Smooth muscle cell (in vitro differentiated cells): ENCODE data around the gene N4BP2L1. TPM values are rescaled to one million over a fixed set of nuclear protein-coding genes. Genes with fewer than 3 reads are reported as not detected.

Experiments
- DNase-seq: peaks from one replicate; lab custom pipeline; 2025; ENCODE audit not compliant: unreplicated experiment; lab: John Stamatoyannopoulos, UW
- H2AFZ ChIP-seq: fragments of 200-600 bp; sonication (generic); 2 replicates; pipeline ENCODE4 v1.6.0; 2016; ENCODE audit warnings: antibody characterized with exemption, low read depth, mild to moderate bottlenecking
- H3F3A ChIP-seq: fragments of 200-600 bp; sonication (generic); 2 replicates; pipeline ENCODE4 v1.6.0; 2017; ENCODE audit warnings: antibody characterized with exemption, low read depth
- H3K27ac ChIP-seq: fragments of 200-600 bp; sonication (generic); 2 replicates; pipeline ENCODE4 v1.5.1; 2016; ENCODE audit warnings: low read depth, mild to moderate bottlenecking
- H3K27me3 ChIP-seq: fragments of 200-600 bp; sonication (generic); 2 replicates; pipeline ENCODE4 v1.6.1; 2016; ENCODE audit warnings: low read depth, mild to moderate bottlenecking
- H3K36me3 ChIP-seq: fragments of 200-600 bp; sonication (generic); 2 replicates; pipeline ENCODE4 v1.5.1; 2016; ENCODE audit warnings: low read depth
- H3K4me1 ChIP-seq: fragments of 200-600 bp; sonication (generic); 2 replicates; pipeline ENCODE4 v1.5.1; 2016; ENCODE audit warnings: low read depth
- H3K4me2 ChIP-seq: fragments of 200-600 bp; sonication (generic); 2 replicates; pipeline ENCODE4 v1.6.0; 2016; ENCODE audit warnings: mild to moderate bottlenecking
- H3K4me3 ChIP-seq: fragments of 200-600 bp; sonication (generic); 2 replicates; pipeline ENCODE4 v1.5.1; 2016; ENCODE audit warnings: mild to moderate bottlenecking
- H3K79me2 ChIP-seq: fragments of 200-600 bp; sonication (generic); 2 replicates; pipeline ENCODE4 v1.6.0; 2016; ENCODE audit warnings: low read depth, mild to moderate bottlenecking
- H3K9ac ChIP-seq: fragments of 200-600 bp; sonication (generic); 2 replicates; pipeline ENCODE4 v1.6.0; 2016; ENCODE audit warnings: low read depth
- H3K9me3 ChIP-seq: fragments of 200-600 bp; sonication (generic); replicated peaks from 2 replicates; pipeline ENCODE4 v1.5.1; 2016; ENCODE audit warnings: low read depth
- H4K20me1 ChIP-seq: fragments of 200-600 bp; sonication (generic); 2 replicates; pipeline ENCODE4 v1.6.0; 2016; ENCODE audit warnings: low read depth
- WGBS: methylation state at CpG from one replicate; pipeline ENCODE4 v1.1.7; 2016; ENCODE audit warnings: low lambda C conversion rate; 5-methylcytosine and 5-hydroxymethylcytosine counted together
- polyA plus RNA-seq: library from polyadenylated mRNA; unstranded; fragments of >200 nt; fragmentation: Nextera tagmentation; extraction: Ambion mirVana; gene quantifications from 2 replicates; pipeline ENCODE4 v1.2.1, GENCODE V29; 2016
- total RNA-seq: library from RNA; depleted of rRNA; stranded (reverse); fragments of >200 nt; gene quantifications from 2 replicates; pipeline ENCODE4 v1.2.3, GENCODE V29; 2014
- TF ChIP-seq, protein P1 (sequence below): fragments of 200-600 bp; sonication (generic); IDR thresholded peaks from 2 replicates; pipeline ENCODE4 v1.5.1; 2017; ENCODE audit warnings: borderline replicate concordance, mild to moderate bottlenecking, antibody characterized with exemption; ENCODE audit not compliant: insufficient read depth, poor library complexity, severe bottlenecking

The N4BP2L1 gene
- total RNA-seq = 0.99 and 1.4 TPM in 2 replicates
- 0.64 and 1.6 TPM in 2 replicates for polyA plus RNA-seq

DNA sequence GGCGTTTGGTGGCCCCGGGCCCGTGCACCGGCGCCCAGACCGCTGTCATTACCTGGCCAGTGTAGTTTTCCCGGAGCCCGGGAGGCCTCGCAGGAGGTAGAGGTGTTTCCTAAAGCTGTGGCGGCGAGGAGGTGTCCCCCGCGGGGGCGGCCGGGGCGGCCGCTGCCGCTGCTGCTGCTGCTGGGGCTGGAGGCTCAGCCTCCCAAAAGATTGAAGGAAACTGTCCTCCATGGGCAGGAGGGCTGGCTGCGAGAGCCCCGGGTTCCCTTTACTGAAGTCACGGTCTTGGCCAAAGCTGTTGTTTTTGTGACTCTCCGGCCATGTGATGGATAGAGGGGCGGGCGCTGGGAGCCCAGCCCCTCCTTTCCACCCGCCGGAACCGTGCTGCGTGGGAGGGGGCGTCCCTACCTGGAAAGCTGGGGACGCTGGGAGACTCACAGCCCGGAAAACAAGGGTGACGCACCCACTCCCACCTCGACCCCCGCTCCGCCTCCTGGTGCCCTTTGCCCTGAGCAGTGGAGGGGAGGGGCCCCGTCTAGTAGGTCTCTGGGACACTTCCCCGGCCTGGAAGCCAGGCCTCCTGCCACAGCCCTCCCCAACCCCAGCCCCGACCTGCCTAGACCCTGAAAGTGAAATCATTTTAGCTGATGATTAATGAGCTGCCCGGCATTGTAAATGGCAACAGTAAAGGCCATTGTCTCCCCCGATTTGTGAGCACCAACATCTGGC is at the start of gene N4BP2L1:
TSS of gene N4BP2L1 (minus strand) at position 279 of the 729 bp plus-strand sequence. CDS start at position 231, 48 bp downstream.
- peak within 1 kb of the TSS; percentile 65 for H3K4me3 ChIP-seq

DNA sequence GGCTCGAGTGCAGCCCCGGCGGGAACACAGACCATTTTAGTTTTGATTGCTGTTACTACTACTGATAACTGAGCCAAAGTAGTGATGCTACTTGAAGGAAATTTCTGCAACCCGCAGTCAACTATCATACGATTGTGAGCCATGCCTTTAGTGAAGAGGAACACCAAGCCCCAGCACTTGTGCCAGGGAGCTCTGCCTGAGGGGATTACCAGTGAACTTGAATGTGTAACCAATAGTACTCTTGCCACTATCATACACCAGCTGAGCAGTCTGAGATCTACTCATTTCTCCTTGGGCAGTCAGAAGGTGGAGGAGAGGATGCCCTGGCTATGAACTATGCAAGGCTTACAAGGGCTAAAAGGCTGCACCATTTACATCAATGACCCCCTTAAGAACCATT is 49.0 kb upstream of the N4BP2L1 start:
- no peaks in the 10 kb centered on the region for H3K27me3 ChIP-seq
- H3K36me3 ChIP-seq = no peaks in the 10 kb centered on the region
- no peaks in the 10 kb centered on the region for H4K20me1 ChIP-seq
- no peak overlapping the region for H3K9ac ChIP-seq
- no peak overlapping the region for H3K4me2 ChIP-seq
- H3F3A ChIP-seq = no peaks in the 10 kb centered on the region
- H3K27ac ChIP-seq = no peak overlapping the region
- WGBS = 96% methylated on average over 5 of the region's 5 CpGs
- no peak overlapping the region for H2AFZ ChIP-seq
- no peaks in the 10 kb centered on the region for H3K9me3 ChIP-seq
- no peak for DNase-seq
- TF ChIP-seq, protein P1, sequence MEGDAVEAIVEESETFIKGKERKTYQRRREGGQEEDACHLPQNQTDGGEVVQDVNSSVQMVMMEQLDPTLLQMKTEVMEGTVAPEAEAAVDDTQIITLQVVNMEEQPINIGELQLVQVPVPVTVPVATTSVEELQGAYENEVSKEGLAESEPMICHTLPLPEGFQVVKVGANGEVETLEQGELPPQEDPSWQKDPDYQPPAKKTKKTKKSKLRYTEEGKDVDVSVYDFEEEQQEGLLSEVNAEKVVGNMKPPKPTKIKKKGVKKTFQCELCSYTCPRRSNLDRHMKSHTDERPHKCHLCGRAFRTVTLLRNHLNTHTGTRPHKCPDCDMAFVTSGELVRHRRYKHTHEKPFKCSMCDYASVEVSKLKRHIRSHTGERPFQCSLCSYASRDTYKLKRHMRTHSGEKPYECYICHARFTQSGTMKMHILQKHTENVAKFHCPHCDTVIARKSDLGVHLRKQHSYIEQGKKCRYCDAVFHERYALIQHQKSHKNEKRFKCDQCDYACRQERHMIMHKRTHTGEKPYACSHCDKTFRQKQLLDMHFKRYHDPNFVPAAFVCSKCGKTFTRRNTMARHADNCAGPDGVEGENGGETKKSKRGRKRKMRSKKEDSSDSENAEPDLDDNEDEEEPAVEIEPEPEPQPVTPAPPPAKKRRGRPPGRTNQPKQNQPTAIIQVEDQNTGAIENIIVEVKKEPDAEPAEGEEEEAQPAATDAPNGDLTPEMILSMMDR = no peak
- no peaks in the 10 kb centered on the region for H3K79me2 ChIP-seq
- H3K4me1 ChIP-seq = no peaks in the 10 kb centered on the region
- no peak overlapping the region for H3K4me3 ChIP-seq

More for the DNA sequence above, at the start of gene N4BP2L1:
- 4% methylated on average over 31 of the region's 40 CpGs for WGBS
- peak within 1 kb of the TSS; percentile 6 for H3K9ac ChIP-seq
- no peaks in the 10 kb centered on the region for H3K36me3 ChIP-seq
- no peaks in the 10 kb centered on the region for H3K9me3 ChIP-seq
- DNase-seq = no peak
- H3K27ac ChIP-seq = no peak within 1 kb of the TSS
- H3K79me2 ChIP-seq = no peaks in the 10 kb centered on the region
- no peak within 1 kb of the TSS for H2AFZ ChIP-seq
- H3K4me1 ChIP-seq = peaks cover 6% of the 10 kb centered on the region
- H3K27me3 ChIP-seq = peaks cover 26% of the 10 kb centered on the region
- TF ChIP-seq, protein P1 = no peak
- H3K4me2 ChIP-seq = peak within 1 kb of the TSS; percentile 90
- H3F3A ChIP-seq = no peaks in the 10 kb centered on the region
- H4K20me1 ChIP-seq = no peaks in the 10 kb centered on the region

GRCh38 chr13:32476021-32476731 is 48.2 kb upstream of the N4BP2L1 start:
- no peak overlapping the region for H3K9ac ChIP-seq
- no peaks in the 10 kb centered on the region for H4K20me1 ChIP-seq
- H3F3A ChIP-seq = no peaks in the 10 kb centered on the region
- no peak overlapping the region for H3K4me3 ChIP-seq
- H2AFZ ChIP-seq = no peak overlapping the region
- no peaks in the 10 kb centered on the region for H3K36me3 ChIP-seq
- DNase-seq = no peak
- WGBS = 83% methylated on average over 2 of the region's 2 CpGs
- TF ChIP-seq, protein P1 = no peak
- no peaks in the 10 kb centered on the region for H3K4me1 ChIP-seq
- H3K27ac ChIP-seq = no peak overlapping the region
- no peaks in the 10 kb centered on the region for H3K79me2 ChIP-seq
- H3K9me3 ChIP-seq = no peaks in the 10 kb centered on the region
- H3K4me2 ChIP-seq = no peak overlapping the region
- H3K27me3 ChIP-seq = no peaks in the 10 kb centered on the region
